Psoas muscle (tissue), 8 donors: ENCODE measurements around the gene GMPR2. TPM values are rescaled to one million over a fixed set of nuclear protein-coding genes. Genes with fewer than 3 reads are reported as not detected.

Experiments
- ATAC-seq, 4 donors: fragments of 200-7000 bp; cut with Tn5 transposase; one replicate each; pipeline ENCODE4 v1.9.1; 2020; ENCODE audit warnings: moderate library complexity in 3 of 4, mild to moderate bottlenecking in 2 of 4
- DNase-seq, 2 donors: peaks; one replicate each; pipeline ENCODE4 v3.0.0-alpha.2; 2020
- H3K27ac ChIP-seq: fragments of 200-600 bp; one replicate; pipeline ENCODE4 v1.8.0; 2022
- H3K27me3 ChIP-seq, 3 donors: fragments of 200-600 bp in 1 of 3; one replicate each; pipeline versions ENCODE4 v1.6.1 to v1.8.0; 2013 to 2022; ENCODE audit warnings: low read length in 2 of 3, mild to moderate bottlenecking in 2 of 3, moderate library complexity in 1 of 3; ENCODE audit not compliant: insufficient read depth in 3 of 3
- H3K36me3 ChIP-seq, 2 donors: fragments of 200-600 bp in 1 of 2; one replicate each; pipeline versions ENCODE4 v1.6.1 to v1.8.0; 2013 to 2022; ENCODE audit warnings: low read depth in 1 of 2, mild to moderate bottlenecking in 1 of 2, moderate library complexity in 1 of 2; ENCODE audit not compliant: insufficient read depth in 1 of 2
- H3K4me1 ChIP-seq: fragments of 200-600 bp; one replicate; pipeline ENCODE4 v1.8.0; 2022
- H3K4me3 ChIP-seq: fragments of 200-600 bp; one replicate; pipeline ENCODE4 v1.8.0; 2022; ENCODE audit warnings: mild to moderate bottlenecking
- H3K9me3 ChIP-seq: fragments of 200-600 bp; one replicate; pipeline ENCODE4 v1.8.0; 2022
- WGBS, 3 donors: extraction: QIAGEN DNeasy Blood & Tissue Kit; methylation state at CpG; one replicate each; pipeline versions ENCODE4 v1.1.6 to v1.1.7; 2013; 5-methylcytosine and 5-hydroxymethylcytosine counted together
- intact Hi-C, 2 donors: fragments of 100-400 bp; cut with DNase I; formaldehyde crosslinking; loops; one replicate each; pipeline versions ENCODE4 v1.11.0 to v1.14.2; 2022
- polyA plus RNA-seq, 3 donors: library from polyadenylated mRNA; stranded (reverse); fragments of 200-250 nt; gene quantifications; one replicate each; pipeline ENCODE4 v1.2.3, GENCODE V29; 2013
- total RNA-seq, 4 donors: library from RNA; stranded (reverse); fragmentation: NEBNext Ultra II Directional in 2 of 4; extraction: Animal tissue kit (Norgen Biotek cat#: 25700) in 2 of 4; gene quantifications; one replicate each; pipeline versions ENCODE4 v1.2.1 to v1.2.4, GENCODE V29; 2021 to 2023
- TF ChIP-seq, protein P1 (sequence below): fragments of 200-600 bp; IDR thresholded peaks from one replicate; pipeline ENCODE4 v1.8.0; 2022; ENCODE audit warnings: antibody characterized with exemption
- donor health status: healthy with polysubstance abuse.
- donor health status: DM: no; HTN: no; CAD: no; lungs with moderate emphysema.
- donor health status: Bipolar disorder and iron deficiency.
- donor health status: healthy.
- donor health status: DM: yes; HTN: yes; CAD: no.
- donor health status: DM: no; HTN: no; CAD: no.
- donor health status: DM: no; HTN: no; CAD: no.
- donor health status: DM: yes; HTN: yes; CAD: no.

Gene GMPR2
- total and polyA plus RNA-seq, 7 donors: 17.7 to 33.1 (median 24.0) TPM

DNA sequence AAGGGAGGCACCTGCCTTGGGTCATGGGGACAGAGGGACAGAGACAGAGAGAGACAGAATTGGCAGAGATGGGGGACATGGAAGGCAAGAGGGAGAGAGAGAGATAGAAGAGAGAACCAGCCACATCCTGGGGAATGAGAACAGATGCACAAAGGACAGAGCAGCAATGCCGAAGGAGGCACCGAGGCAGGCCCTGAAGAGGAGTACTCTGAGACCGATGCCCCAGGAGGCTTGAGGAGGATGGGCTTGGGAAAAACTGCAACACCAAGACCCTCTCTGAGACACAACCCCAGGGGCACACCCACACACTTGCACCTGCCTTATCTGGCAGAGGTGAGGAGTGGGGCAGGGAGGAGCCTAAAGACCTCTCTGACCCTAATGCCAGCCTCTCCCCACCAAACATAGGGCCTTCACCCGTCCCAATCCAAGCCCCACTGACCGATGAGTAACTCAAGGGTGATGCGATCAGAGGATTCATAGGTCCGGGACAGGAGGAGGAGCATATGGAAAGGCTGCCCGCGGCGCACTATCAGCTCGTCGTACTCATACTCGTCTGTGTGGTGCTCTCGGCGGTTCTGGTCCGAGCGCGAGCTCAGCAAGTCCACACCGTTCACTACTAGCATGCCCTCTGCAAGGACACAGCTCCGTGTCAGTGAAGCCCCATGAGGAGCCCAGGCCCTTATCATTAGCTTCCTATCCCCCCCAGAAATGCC is 28.7 kb downstream of the GMPR2 start:
- Histone ChIP-seq H3K4me3 (no peak overlapping the region), H3K27me3 (no peaks in the 10 kb centered on the region), H3K9me3 (no peaks in the 10 kb centered on the region), H3K4me1 (no peaks in the 10 kb centered on the region), H3K36me3 (peaks cover 0 to 12% of the 10 kb centered on the region in 2 donors), H3K27ac (no peak overlapping the region)
- TF ChIP-seq, protein P1, sequence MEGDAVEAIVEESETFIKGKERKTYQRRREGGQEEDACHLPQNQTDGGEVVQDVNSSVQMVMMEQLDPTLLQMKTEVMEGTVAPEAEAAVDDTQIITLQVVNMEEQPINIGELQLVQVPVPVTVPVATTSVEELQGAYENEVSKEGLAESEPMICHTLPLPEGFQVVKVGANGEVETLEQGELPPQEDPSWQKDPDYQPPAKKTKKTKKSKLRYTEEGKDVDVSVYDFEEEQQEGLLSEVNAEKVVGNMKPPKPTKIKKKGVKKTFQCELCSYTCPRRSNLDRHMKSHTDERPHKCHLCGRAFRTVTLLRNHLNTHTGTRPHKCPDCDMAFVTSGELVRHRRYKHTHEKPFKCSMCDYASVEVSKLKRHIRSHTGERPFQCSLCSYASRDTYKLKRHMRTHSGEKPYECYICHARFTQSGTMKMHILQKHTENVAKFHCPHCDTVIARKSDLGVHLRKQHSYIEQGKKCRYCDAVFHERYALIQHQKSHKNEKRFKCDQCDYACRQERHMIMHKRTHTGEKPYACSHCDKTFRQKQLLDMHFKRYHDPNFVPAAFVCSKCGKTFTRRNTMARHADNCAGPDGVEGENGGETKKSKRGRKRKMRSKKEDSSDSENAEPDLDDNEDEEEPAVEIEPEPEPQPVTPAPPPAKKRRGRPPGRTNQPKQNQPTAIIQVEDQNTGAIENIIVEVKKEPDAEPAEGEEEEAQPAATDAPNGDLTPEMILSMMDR: no peak
- WGBS, 3 donors: 85 to 89% (median 86%) methylated on average over 20 of the region's 20 CpGs
- DNase-seq: no peak
- ATAC-seq: no peak
- intact Hi-C loops: no loop called here

DNA sequence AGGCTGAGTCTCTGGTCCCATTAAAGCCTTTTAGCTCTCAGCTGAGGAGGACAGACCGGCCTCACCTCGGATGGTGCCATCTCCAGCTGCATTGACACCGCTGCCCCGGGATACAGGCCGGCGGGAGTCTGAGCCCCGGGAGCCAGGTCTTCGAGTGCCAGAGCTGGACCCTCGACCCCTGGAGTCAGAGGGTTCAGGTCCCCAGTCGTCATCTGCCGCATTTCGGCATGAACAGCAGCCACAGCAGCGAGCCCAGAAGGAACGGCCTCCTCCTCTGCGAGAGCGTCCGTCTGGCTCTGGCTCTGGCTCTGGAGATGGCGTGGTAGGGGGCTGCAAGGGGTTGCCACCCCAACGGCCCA is 29.2 kb downstream of the GMPR2 start:
- WGBS, 3 donors: 85 to 89% (median 88%) methylated on average over 19 of the region's 19 CpGs
- Histone ChIP-seq H3K9me3 (no peaks in the 10 kb centered on the region), H3K4me1 (no peaks in the 10 kb centered on the region), H3K27ac (no peak overlapping the region), H3K27me3 (no peaks in the 10 kb centered on the region), H3K36me3 (peaks cover 0 to 18% of the 10 kb centered on the region in 2 donors), H3K4me3 (no peak overlapping the region)
- intact Hi-C loops: no loop called here
- no peak for DNase-seq
- TF ChIP-seq, protein P1: no peak
- ATAC-seq: no peak

DNA sequence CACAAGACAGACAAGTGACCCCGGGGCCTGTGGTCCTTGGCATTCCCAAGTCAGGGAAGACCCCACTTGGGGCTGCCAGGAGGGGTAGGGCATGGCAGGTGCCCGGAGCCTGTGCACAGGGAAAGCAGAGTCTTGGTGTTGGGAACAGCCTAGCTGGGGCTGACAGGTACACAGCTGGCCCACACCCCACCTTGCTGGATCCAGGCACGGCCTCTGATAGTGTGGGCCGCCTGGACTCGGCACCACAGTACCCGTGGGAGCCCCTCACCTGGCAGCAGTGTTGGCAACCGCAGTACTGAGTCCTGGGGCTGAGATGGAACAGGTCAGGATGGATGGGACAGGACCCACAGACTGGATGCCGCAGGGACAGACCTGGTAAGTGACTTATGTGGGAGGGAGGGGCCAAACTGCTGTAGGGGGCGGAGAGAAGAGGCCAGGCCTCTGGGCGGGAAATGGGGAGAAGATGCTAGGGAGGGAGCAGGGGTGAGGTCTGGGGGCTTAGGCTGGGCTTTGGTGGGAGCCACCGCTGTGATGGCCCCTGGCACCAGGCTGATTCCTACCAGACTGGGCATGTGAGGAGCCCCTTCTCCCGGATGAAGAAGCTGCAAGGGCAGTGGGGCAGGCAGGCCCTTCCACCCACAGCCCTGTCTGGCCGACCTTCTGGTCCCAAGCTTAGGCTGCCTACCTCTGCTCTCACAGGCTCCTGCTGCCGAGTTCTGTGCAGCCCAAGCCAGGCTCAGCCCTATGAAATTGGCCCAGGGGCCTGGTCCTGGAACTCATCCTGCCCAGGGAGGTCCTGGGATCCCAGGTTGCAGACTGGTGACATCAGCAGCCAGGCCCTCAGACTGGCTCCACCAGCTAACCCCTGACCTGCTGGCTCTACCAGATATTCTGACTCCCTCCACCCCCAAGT is 30.3 kb downstream of the GMPR2 start, which contains the start of gene TGM1:
Gene TGM1 (minus strand): TSS at position 357 of the 913 bp plus-strand sequence. CDS start 825 bp downstream, outside the sequence.
- no peak within 1 kb of the TSS for H3K27ac ChIP-seq
- intact Hi-C loops: no loop called here
- TF ChIP-seq, protein P1: no peak
- peaks cover 0 to 29% of the 10 kb centered on the region in 2 donors for H3K36me3 ChIP-seq
- DNase-seq (no peak), ATAC-seq (no peak)
- H3K4me3 ChIP-seq: no peak within 1 kb of the TSS
- 74 to 80% (median 78%) methylated on average over 13 to 14 of the region's 14 CpGs for WGBS, 3 donors
- no peaks in the 10 kb centered on the region for H3K4me1 ChIP-seq
- H3K27me3 ChIP-seq: no peaks in the 10 kb centered on the region
- no peaks in the 10 kb centered on the region for H3K9me3 ChIP-seq

DNA sequence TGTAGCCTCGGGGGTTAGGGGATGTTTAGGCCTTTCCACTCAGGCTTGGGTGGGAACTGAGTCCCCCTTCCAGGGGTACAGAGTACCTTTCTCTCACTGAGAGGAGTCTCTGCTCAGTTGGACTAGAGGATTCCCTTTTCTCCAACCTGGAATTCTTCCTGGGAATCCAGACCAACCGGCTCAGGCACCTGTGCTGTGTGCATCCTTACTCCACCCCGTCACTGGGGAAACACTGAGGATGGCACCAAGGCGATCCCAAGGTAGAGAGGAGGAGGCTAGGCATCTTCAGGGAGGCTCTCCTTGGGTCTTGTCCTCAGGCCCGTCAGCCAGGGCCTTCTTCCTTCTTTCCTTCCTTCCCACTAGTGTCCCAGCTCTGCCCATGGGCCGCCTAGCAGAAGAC is 31.1 kb downstream of the GMPR2 start:
- H3K9me3 ChIP-seq: no peaks in the 10 kb centered on the region
- H3K4me1 ChIP-seq: no peaks in the 10 kb centered on the region
- WGBS, 3 donors: 73 to 80% (median 75%) methylated on average over 6 of the region's 6 CpGs
- H3K27ac ChIP-seq: no peak overlapping the region
- DNase-seq (no peak), ATAC-seq (no peak)
- H3K27me3 ChIP-seq: no peaks in the 10 kb centered on the region
- TF ChIP-seq, protein P1: no peak
- H3K4me3 ChIP-seq: no peak overlapping the region
- H3K36me3 ChIP-seq: peaks cover 3 to 37% of the 10 kb centered on the region in 2 donors
- intact Hi-C loops: no loop called here
